Pulmonary artery endothelial cell (primary cell): ENCODE results near the gene YAF2. TPM values are rescaled to one million over a fixed set of nuclear protein-coding genes. Genes with fewer than 3 reads are reported as not detected.

Experiments
- DNase-seq: peaks from one replicate; pipeline ENCODE4 v3.0.0-alpha.2; 2011; ENCODE audit warnings: low read depth, low spot score
- total RNA-seq: library from RNA; depleted of rRNA; stranded (reverse); fragments of >200 nt; gene quantifications from 2 replicates; pipeline ENCODE4 v1.2.3, GENCODE V29; 2014

YAF2 gene
- total RNA-seq, 1 donor from 2014 or later, result 11.1 TPM

DNA sequence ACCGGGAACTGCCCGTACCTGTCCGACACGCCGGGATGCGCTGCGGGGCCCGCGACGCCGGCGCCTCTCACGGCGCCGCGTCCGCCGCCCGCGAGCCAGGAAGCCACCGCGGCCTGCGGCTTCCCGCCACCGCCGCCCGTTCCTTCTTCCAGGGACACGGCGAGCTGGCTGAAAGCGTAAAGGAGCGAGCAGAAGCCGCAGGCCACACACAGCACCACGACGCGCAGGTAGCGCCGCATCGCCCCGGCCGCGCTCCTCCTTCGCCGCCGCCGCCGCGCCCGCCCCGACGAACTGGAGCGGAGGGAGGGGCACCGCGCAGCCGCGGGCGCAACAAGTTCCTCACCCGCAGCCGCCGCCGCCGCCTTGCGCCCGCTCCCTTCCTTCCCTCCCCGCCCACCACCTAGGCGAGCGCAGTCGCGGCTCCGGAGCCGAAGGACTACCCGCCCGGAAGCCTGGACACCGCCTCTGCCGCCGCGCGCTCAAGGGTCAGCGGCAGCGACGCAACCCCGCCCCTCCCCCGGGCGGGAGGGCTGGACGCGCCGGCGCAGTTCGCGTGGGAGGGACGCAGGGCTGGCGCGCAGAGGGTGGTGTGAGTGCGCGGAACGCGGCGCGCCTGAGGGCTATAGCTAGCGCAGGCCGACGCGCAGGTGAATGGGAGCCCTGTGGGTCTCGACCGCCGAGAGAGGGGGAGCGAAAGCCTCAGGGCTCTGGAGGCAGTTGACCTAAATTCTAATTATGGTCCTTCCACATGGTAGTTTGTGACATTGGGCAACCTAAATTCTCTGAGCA is 93.4 kb downstream of the YAF2 start, which contains the start of gene GXYLT1:
Gene GXYLT1 (minus strand): TSS at position 467 of the 789 bp plus-strand sequence. CDS start 228 bp downstream, at position 239.
- peak; percentile 75 for DNase-seq

DNA sequence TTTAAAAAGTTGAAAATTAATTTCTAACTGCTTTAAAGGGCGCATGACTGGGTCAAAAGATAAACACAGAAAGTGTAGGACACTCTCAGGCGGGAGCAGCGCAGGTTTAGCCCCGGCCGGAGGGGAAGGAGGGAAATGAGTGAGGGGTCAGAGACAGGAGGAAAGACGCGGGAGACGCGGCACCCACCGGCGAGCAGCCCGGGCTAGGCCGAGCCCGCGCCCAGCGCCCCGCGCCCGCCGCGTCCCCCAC is 94.0 kb downstream of the YAF2 start:
- no peak for DNase-seq

DNA sequence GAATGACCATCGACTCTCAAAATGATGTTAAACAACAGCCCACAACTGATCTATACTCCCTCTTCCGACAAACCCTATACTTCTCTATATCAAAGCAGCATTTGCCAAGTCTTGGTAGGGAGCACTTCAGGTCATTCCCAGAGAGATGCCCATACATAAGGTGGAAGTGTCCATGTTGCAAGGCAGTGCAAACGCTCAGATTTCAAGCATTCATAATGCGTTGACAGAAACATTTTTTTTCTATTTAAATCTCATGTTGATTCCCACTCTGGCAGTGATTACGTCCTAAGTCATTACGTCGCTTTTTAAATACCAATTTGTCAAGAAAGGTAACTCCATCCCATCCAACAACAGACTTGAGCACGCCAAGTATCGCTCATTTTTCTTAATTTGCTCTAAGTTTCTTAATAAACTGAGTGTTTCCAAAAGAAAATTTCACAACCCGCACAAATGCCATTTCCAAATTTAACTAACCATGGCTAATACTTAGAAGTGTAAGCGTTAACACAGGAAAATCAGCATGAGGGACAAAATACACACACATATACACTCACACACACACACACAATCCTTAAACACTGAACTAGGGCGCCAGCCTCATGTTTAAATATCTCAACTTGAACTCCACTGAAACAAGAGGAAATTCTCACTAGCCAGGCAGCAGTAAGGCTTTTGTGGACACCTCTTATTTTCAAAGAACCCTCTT is 94.4 kb downstream of the YAF2 start:
- no peak for DNase-seq

DNA sequence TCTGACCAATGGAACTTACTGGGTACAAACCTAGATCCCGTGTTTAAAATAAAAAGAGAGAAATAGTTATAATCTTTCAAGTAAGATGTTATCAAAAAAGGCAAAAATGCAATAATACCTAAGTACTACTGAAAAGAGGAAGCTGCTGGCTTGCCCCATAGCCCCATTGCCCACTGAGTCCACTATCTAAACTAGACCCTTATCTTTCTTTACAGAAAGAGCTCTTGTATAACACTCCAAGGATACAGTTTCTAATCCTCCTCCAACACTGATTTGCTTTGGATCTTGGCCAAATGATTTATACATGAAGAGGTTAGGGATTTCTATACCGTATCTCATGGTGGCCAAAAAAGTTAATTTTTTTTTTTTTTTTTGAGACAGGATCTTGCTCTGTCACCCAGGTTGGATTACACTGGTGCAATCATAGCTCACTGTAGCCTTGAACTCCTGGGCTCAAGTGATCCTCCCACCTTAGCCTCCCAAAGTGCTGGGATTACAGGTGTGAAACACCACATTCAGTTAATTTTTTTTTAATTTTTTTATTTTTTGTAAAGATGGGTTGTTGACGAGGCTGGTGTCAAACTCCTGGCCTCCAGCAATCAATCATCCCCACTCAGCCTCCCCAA is 96.0 kb downstream of the YAF2 start:
- DNase-seq, result no peak

DNA sequence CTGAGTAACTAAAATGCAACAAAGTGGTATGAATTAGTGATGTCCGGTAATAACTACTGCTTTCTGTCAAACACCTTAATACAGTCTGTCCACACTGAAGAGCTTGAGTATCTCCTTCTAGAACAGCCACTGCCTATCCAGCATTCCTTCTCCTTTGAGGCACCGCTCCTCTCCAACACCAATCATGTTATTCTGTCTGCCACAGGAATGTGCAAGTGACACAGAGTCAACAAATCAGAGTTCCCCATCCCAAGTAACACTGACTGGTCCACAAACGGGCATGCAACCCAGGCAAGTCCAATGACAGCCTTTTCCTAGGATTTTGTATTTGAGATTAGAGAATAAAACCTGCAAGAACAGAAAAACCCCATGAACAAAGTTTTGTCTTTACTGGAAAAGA is 97.1 kb downstream of the YAF2 start:
- DNase-seq, result no peak

DNA sequence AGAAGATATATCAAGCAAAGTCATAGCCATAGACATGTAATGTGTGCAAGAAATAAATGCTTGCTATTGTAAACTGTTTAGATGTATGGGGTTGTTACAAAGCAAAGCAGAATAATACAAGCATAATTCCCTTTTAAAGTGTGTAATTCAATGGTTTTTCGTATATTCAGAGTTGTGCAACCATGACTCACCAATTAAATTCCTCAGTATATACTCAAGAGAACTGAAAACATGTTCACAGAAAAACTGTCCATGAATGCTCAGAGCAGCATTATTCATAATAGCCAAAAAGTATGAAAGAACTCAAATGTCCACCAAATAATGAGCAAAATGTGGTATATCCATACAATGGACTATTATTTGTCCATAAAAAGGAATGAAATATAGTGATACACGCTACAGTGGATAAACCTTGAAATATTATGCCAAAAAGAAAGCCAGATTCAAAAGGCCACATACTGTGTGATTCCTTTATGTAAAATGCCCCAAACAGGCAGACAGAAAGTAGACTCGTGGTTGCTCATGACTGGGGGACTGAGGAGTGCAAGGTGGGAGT is 102.7 kb downstream of the YAF2 start:
- no peak for DNase-seq

DNA sequence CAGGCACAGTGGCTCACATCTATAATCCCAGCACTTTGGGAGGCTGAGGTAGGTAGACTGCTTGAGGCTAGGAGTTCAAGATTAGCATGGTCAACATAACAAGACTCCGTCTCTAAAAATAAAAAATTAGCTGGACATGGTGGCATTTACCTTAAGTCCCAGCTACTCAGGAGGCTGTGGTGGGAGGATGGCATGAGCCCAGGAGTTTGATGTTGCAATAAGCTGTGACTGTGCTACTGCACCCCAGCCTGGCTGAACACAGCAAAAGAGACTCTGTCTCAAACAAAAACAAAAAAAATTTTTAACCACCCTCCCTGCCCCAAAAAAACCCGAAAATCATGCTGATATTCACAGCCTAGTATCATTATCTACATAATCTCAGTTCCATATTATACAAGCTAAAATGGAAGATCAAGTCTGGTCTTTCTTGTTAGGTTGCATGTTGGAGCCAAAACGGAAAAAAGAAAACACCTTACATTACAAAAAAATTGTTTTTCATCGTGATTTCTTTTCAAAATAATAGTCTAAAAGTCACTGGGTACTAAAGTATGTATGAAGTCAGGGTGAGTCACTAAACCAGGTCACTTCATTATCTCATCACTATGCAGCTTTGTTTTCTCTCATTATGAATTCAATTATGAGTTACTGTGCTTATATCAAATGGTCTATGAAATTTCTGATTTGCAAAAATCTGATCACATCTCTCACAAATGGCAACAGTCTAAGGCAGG is 107.2 kb downstream of the YAF2 start:
- DNase-seq, result no peak

DNA sequence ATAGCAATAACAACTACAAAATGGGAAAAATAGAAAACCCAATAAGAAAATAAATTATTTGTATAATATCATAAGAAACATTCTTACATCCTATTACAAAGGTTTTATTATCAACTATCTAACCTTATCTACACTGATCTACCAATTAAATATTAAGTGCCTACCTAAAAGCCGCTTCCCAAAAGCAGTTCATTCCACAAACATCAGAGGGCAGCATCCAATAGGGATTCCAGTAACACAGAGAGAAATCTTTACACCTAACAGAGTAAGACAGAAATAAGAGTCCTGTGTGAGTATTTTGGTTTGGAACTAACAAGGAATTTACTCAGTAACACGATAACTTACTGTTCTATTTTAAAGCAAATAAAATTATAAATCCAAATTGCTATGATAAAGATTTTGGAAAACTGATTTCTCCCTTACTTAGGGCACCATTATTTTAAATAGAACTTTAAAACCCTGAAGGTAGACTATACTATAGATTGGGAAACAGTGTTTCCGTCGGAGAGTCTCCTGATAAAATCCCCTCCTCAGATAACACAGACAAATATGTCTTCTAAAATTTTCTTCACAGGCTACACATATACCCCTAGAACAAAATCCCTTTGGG is 108.3 kb downstream of the YAF2 start:
- peak; percentile 47 for DNase-seq

DNA sequence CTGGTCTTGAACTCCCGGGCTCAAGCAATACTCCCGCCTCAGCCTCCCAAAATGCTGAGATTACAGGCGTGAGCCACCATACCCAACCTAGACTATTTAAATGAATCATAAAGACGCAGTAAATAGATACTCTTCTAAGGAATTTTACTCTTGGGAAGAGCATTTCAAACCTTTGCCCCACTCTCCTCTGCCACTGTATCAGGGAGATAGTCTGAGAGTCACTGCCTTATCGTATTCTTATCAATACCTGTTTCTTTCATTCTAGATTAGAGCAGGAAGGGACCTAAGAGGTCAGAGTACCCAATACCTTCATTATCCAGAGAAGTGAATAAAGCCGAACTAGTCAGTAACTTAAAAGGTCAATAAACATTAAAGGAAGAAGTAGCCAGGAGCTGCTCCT is 109.2 kb downstream of the YAF2 start:
- DNase-seq, result no peak

DNA sequence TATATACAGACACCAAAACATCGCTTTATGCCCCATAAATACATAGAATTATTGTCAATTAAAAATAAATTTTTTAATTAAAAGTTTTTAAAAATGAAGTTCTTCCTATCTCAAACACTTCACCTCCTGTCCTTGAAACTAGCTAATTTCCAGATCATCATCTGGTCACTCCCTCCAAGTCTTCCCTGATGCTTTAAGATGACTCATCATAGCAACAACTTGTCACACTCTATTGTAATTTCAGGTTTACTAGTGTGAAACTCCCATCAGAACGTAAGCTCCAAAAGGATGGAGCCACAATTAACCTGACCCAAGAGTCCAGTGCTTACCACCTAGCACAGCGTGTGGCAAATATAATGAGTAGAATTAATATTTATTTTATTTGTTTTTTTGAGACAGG is 109.7 kb downstream of the YAF2 start:
- no peak for DNase-seq

DNA sequence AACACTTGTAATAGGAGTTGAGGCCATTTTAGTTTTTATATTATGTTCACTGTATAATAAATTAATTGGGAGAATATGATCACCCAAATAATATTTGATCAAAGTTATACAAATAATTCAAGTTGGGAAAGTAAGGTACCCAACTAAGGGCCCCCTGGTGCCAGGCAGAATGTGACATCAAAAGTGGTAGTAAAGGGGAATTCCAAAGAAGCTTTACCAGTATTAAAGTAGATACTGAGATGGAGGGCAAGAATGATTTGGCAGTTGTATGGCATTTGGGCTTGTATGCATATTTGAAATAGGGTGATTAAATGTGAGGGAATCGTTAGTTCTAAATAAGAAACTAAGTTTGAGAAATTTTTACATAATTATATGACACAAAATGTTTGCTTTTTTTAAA is 111.1 kb downstream of the YAF2 start:
- no peak for DNase-seq

DNA sequence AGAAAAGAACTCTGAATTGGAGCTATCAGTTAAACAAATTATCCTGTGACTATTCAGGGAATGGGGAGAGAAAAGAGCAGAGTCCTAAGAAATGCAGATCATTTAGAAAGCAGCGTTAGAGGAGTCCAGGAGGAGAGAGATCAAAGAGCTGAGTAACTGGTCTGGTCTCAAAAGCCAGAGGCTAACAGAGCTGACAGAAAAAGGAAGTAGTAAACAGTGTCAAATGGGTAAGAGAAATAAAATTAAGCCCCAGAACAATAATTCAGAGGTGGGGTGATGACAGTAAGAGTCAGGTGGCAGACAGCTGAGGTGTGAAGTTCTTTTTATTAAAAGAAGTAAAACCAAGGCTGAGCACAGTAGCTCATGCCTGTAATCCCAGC is 112.7 kb downstream of the YAF2 start:
- no peak for DNase-seq

DNA sequence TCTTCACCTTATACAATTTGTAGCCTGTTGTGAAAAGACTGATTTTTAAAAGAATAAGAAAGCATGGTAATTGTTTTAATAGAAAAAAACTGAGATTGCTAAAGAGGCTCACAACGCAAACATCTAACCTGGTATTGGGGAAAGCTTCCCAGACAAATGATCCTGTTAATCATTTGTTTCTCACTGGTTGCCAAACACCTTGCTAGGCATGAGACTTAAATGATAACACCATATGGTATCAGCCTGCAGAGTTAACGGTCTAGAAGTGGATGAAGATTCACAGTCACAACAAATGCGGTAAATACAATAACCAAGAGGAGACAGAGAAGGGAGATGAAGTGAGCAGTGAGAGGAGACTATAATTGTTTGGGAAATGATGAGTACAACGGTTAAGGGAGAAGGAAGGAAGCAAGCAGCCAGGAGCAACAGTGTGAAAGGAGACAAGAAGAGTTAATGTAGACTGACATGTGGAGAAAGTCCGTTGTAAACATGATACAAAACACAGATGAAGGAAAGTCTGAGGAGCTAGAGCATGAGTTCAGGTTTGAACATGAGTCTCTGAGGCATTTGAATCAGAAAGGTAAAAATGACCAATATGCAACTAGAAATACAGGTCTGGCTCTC is 113.2 kb downstream of the YAF2 start:
- DNase-seq, result no peak

DNA sequence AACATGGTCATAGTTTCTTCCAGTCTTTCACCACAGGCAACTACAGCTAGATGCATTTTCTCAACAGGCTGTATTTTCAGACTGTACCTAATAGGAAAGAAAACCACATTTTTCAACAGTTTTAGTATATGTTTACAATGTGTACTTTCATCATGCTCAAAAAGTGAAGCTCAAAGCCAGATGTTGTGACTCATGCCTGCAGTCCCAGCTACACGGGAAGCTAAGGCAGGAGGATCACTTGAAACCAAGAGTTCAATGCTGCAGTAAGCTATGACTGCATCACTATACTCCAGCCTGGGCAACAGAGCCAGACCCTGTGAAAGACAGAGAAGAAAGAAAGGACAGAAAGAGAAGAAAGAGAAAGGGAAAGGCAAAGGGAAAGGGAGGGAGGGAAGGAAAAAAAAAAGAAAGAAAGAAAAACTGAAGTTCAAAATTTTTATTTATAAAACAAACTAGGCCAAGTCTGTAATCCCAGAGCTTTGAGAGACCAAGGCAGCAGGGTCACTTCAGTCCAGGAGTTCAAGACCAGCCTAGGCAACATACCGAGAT is 118.9 kb downstream of the YAF2 start:
- DNase-seq, result no peak

DNA sequence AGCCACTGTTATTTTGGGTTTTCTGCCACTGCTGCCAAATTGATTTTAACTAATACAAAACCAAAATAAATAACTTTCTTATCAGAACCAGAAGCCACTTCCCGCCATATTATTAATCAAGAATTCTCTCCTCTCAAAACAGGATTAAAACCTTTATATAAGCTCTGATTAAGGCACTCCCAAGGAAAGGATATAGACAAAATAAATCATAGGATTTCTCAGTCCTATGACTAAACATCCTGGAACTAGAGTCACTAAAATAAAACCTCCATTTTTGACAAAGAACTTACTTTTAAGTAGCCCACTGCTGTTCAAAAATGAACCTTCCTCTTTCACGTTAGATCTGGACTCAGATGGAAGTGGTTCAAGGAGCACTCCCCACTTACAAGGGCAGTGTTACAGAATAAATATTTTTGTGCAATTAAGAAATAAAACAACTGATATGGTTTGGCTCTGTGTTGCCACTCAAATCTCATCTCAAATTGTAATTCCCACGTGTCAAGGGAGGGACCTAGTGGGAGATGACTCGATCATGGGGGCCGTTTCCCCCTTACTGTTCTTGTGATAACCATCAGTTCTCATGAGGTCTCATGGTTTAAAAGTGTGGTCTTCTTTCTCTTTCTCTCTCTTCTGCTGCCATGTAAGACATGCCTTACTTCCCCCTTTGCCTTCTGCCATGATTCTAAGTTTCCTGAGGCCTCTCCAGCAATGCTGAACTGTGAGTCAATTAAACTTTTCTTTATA is 119.7 kb downstream of the YAF2 start:
- no peak for DNase-seq

DNA sequence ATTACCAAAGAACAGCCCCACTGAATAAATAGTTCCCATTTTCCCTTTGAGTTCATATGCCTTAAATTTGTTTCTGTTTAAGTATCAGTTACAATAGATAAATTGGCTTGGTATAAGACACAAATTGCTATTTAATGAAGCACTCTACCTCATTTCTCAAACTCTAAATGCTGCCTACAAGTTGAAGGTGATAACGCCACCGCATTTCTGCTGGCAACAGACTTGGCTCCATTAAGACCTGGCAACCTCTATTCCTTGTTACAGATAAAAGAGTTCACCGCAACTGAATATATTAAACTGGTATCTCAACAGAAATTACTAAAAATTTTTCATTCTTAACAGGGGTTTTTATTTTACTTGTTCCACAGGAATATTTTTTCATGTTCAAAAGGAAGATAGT is 129.0 kb downstream of the YAF2 start:
- no peak for DNase-seq
